DND-41 (cell line): Measurements from ENCODE around the gene RETNLB.
A peak's percentile ranks its signal among the peaks of the same experiment; 100 is the strongest.

Experiments used
- ATAC-seq: fragments of 200-7000 bp; cut with Tn5 transposase; 3 replicates; pipeline ENCODE4 v1.9.1; 2021; ENCODE audit warnings: low read depth; ENCODE audit not compliant: insufficient read depth
- DNase-seq: peaks from one replicate; pipeline ENCODE4 v3.0.0-alpha.2; 2020
- H2AFZ ChIP-seq: 2 replicates; pipeline ENCODE4 v1.6.0; 2012; ENCODE audit warnings: low read depth, low read length
- H3K27ac ChIP-seq: 2 replicates; pipeline ENCODE4 v1.5.1; 2012; ENCODE audit warnings: low read length, inconsistent platforms
- H3K27me3 ChIP-seq: fragments of 200-600 bp; sonication (generic); 2 replicates; pipeline ENCODE4 v1.6.0; 2012; ENCODE audit warnings: low read length, mild to moderate bottlenecking, inconsistent platforms; ENCODE audit not compliant: insufficient read depth, poor library complexity
- H3K36me3 ChIP-seq: 2 replicates; pipeline ENCODE4 v1.5.1; 2012; ENCODE audit warnings: low read length, inconsistent platforms; ENCODE audit not compliant: insufficient read depth
- H3K4me1 ChIP-seq: 2 replicates; pipeline ENCODE4 v1.5.1; 2012; ENCODE audit warnings: mild to moderate bottlenecking, low read length; ENCODE audit not compliant: insufficient read depth
- H3K4me2 ChIP-seq: 2 replicates; pipeline ENCODE4 v1.6.0; 2012; ENCODE audit warnings: mild to moderate bottlenecking, moderate library complexity, low read length, inconsistent platforms; ENCODE audit not compliant: insufficient read depth
- H3K4me3 ChIP-seq, 2 experiments: fragments of 200-600 bp in 1 of 2; shearing (Covaris generic) in 1 of 2; 2 replicates each; pipeline ENCODE4 v1.5.1; 2012 to 2016; ENCODE audit warnings: inconsistent platforms in 2 of 2, low read length in 2 of 2, mild to moderate bottlenecking in 2 of 2, low read depth in 1 of 2, moderate library complexity in 1 of 2
- H3K79me2 ChIP-seq: 2 replicates; pipeline ENCODE4 v1.6.0; 2012; ENCODE audit warnings: low read length, inconsistent platforms; ENCODE audit not compliant: insufficient read depth
- H3K9ac ChIP-seq: 2 replicates; pipeline ENCODE4 v1.6.0; 2012; ENCODE audit warnings: low read depth, mild to moderate bottlenecking, inconsistent platforms, low read length, moderate library complexity
- H3K9me3 ChIP-seq: 2 replicates; pipeline ENCODE4 v1.5.1; 2012; ENCODE audit warnings: low read length, moderate library complexity, mild to moderate bottlenecking, inconsistent platforms; ENCODE audit not compliant: insufficient read depth, severe bottlenecking
- H4K20me1 ChIP-seq: 2 replicates; pipeline ENCODE4 v1.6.0; 2012; ENCODE audit warnings: low read length; ENCODE audit not compliant: insufficient read depth
- EZH2 ChIP-seq: IDR thresholded peaks from 3 replicates; pipeline ENCODE4 v1.6.1; 2012; ENCODE audit warnings: borderline replicate concordance, low read depth, mild to moderate bottlenecking, moderate library complexity, low read length, inconsistent platforms; ENCODE audit not compliant: severe bottlenecking
- TF ChIP-seq, protein P1 (sequence below): IDR thresholded peaks from 2 replicates; pipeline ENCODE4 v1.5.1; 2012; ENCODE audit warnings: borderline replicate concordance, low read length, moderate library complexity, mild to moderate bottlenecking; ENCODE audit not compliant: poor library complexity, severe bottlenecking; ENCODE audit errors: extremely low read depth

RETNLB gene, protein sequence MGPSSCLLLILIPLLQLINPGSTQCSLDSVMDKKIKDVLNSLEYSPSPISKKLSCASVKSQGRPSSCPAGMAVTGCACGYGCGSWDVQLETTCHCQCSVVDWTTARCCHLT

DNA sequence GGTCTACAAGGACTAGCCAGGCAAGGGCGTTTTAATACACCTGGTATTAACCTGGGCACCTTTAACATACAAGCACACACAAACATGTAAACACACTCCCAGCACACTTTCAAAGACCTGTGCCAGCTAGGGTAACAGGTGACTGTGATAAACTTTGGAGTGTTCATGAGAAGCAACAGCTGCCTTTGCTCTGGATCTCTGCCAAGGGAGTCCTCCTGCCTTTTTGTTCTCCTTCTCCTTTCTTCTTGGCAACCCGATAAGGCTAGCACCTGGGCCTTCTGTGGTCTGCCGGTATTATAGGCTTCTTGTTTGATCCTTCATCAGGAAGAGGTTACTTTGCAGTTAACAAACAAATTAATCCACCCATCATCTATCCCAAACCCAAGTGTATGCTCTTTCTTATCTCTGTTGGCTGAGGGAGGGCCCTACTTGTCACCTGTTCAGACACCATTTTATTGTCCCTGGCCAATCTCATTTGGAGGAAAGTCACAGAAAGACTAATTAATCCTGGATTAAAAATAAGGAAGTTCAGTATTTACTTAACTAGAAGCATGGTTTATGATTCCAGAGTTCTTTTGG is at the start of gene RETNLB:
Gene RETNLB (minus strand): TSS at position 7 of the 579 bp plus-strand sequence. CDS start 225 bp downstream, outside the sequence.
- TF ChIP-seq, protein P1, sequence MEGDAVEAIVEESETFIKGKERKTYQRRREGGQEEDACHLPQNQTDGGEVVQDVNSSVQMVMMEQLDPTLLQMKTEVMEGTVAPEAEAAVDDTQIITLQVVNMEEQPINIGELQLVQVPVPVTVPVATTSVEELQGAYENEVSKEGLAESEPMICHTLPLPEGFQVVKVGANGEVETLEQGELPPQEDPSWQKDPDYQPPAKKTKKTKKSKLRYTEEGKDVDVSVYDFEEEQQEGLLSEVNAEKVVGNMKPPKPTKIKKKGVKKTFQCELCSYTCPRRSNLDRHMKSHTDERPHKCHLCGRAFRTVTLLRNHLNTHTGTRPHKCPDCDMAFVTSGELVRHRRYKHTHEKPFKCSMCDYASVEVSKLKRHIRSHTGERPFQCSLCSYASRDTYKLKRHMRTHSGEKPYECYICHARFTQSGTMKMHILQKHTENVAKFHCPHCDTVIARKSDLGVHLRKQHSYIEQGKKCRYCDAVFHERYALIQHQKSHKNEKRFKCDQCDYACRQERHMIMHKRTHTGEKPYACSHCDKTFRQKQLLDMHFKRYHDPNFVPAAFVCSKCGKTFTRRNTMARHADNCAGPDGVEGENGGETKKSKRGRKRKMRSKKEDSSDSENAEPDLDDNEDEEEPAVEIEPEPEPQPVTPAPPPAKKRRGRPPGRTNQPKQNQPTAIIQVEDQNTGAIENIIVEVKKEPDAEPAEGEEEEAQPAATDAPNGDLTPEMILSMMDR, result no peak
- no peak for TF ChIP-seq EZH2
- H3K9ac ChIP-seq, result no peak within 1 kb of the TSS
- H4K20me1 ChIP-seq, result no peaks in the 10 kb centered on the region
- H3K9me3 ChIP-seq, result no peaks in the 10 kb centered on the region
- H3K27ac ChIP-seq, result no peak within 1 kb of the TSS
- no peak within 1 kb of the TSS for H2AFZ ChIP-seq
- ATAC-seq (peak; percentile 83), DNase-seq (peak; percentile 84)
- H3K4me3 ChIP-seq, result no peak within 1 kb of the TSS
- H3K27me3 ChIP-seq, result no peaks in the 10 kb centered on the region
- H3K79me2 ChIP-seq, result no peaks in the 10 kb centered on the region
- H3K4me1 ChIP-seq, result peaks cover 32% of the 10 kb centered on the region
- no peak within 1 kb of the TSS for H3K4me2 ChIP-seq
- H3K36me3 ChIP-seq, result no peaks in the 10 kb centered on the region

DNA sequence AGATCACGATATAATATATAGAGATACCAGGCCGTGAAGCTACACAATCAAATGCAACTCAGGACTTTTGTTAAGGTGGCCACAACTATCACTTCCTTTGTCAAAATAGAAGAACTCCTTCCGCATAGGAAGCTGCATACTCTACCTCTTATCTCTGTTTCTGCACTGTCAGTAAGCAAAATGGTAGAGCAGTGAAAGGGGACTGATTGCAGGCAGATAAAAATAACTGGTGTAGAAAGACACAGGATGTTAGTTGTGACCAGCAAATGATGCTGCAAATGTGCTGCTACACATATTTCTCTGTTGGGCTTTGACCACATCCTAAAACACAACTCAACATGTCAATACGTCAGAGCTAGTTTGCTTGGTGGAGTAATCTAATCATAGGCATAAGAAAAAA is 49.1 kb upstream of the RETNLB start:
- Histone ChIP-seq H3K4me3 (no peak overlapping the region), H3K4me1 (peaks cover 20% of the 10 kb centered on the region), H3K27me3 (no peaks in the 10 kb centered on the region), H3K9ac (no peak overlapping the region), H3K9me3 (no peaks in the 10 kb centered on the region), H2AFZ (0 out of 2 replicates have a peak overlapping the region, but pooled peaks have one; percentile 13), H3K4me2 (no peak overlapping the region; the same call in 1 of the 2 replicates), H4K20me1 (no peaks in the 10 kb centered on the region), H3K79me2 (no peaks in the 10 kb centered on the region), H3K27ac (peak overlapping the region; percentile 1; the same call in 1 of the 2 replicates), H3K36me3 (no peaks in the 10 kb centered on the region)
- TF ChIP-seq, protein P1, result no peak
- no peak for TF ChIP-seq EZH2
- DNase-seq, result peak; percentile 39
- ATAC-seq, result peak; percentile 93

DNA sequence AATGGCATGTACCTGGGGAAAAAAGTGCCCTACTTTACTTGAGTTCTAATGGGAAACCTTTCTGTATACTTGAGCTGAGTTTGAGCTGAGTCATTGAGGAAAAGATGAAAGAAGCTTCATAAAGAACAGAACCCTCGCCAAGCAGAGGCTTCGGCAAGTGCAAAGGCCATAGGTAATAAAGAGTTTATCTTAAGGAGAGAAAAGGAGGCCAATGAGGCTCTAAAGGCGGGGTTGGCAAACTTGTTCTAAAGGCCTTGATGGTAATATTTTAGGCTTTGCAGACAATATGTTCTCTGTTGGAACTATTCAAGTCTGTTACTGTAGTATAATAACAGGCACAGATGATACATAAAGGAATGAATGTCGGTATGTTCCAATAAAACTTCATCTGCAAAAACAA is 47.8 kb upstream of the RETNLB start:
- H3K36me3 ChIP-seq, result no peaks in the 10 kb centered on the region
- DNase-seq (no peak), ATAC-seq (no peak)
- H3K9ac ChIP-seq, result no peak overlapping the region
- no peak overlapping the region for H2AFZ ChIP-seq
- H3K4me3 ChIP-seq, result no peak overlapping the region
- H3K4me2 ChIP-seq, result no peak overlapping the region
- H3K9me3 ChIP-seq, result no peaks in the 10 kb centered on the region
- no peak overlapping the region for H3K27ac ChIP-seq
- H3K79me2 ChIP-seq, result no peaks in the 10 kb centered on the region
- H3K27me3 ChIP-seq, result no peaks in the 10 kb centered on the region
- H4K20me1 ChIP-seq, result no peaks in the 10 kb centered on the region
- peaks cover 20% of the 10 kb centered on the region for H3K4me1 ChIP-seq
- TF ChIP-seq EZH2, result no peak
- TF ChIP-seq, protein P1, result no peak
